HL-60 (cell line): ENCODE measurements around the gene KIF14.

Source experiments
- DNase-seq, 2 experiments: peaks; one replicate each; pipeline ENCODE4 v3.0.0-alpha.2; 2010 to 2020; ENCODE audit warnings: low read depth in 1 of 2, low spot score in 1 of 2
- H3K27ac ChIP-seq: fragments of 250-450 bp; sonication (Bioruptor Pico); replicated peaks from 2 replicates; pipeline ENCODE4 v1.5.1; 2020; ENCODE audit warnings: mild to moderate bottlenecking, moderate library complexity
- H3K27me3 ChIP-seq: fragments of 250-450 bp; sonication (Bioruptor Pico); 2 replicates; pipeline ENCODE4 v1.5.1; 2021; ENCODE audit warnings: mild to moderate bottlenecking, moderate library complexity; ENCODE audit not compliant: insufficient read depth, poor library complexity, severe bottlenecking
- H3K4me3 ChIP-seq: replicated peaks from 2 replicates; pipeline ENCODE4 v1.5.1; 2011; ENCODE audit warnings: mild to moderate bottlenecking, control low read depth, low read length; ENCODE audit not compliant: insufficient read depth
- CTCF ChIP-seq: IDR thresholded peaks from one replicate; pipeline ENCODE4 v1.5.1; 2011; ENCODE audit warnings: low read length, control low read depth, inconsistent platforms; ENCODE audit not compliant: insufficient read depth
- GABPA ChIP-seq: IDR thresholded peaks from 2 replicates; pipeline ENCODE4 v1.6.1; 2012; ENCODE audit warnings: low read depth
- POLR2AphosphoS5 ChIP-seq: IDR thresholded peaks from 2 replicates; pipeline ENCODE4 v1.6.1; 2012; ENCODE audit warnings: low read depth
- REST ChIP-seq: IDR thresholded peaks from 2 replicates; pipeline ENCODE4 v1.6.1; 2012; ENCODE audit warnings: low read depth; ENCODE audit not compliant: insufficient replicate concordance
- SPI1 ChIP-seq: IDR thresholded peaks from 2 replicates; pipeline ENCODE4 v1.6.1; 2012; ENCODE audit warnings: low read depth, mild to moderate bottlenecking, borderline replicate concordance

KIF14 gene

GRCh38 chr1:200658037-200658818 lies 37.7 kb upstream of the KIF14 start:
- no peak for DNase-seq
- H3K27ac ChIP-seq, result no peak overlapping the region
- no peaks in the 10 kb centered on the region for H3K27me3 ChIP-seq
- TF ChIP-seq POLR2AphosphoS5, result no peak
- TF ChIP-seq SPI1, result no peak
- TF ChIP-seq REST, result no peak
- H3K4me3 ChIP-seq, result no peak overlapping the region

GRCh38 chr1:200654660-200655059 lies 34.1 kb upstream of the KIF14 start:
- Histone ChIP-seq H3K4me3 (no peak overlapping the region), H3K27ac (no peak overlapping the region), H3K27me3 (no peaks in the 10 kb centered on the region)
- DNase-seq, result no peak
- TF ChIP-seq GABPA (no peak), POLR2AphosphoS5 (no peak), REST (no peak), CTCF (no peak), SPI1 (no peak)

GRCh38 chr1:200653022-200653462 lies 32.5 kb upstream of the KIF14 start:
- no peak for DNase-seq
- no peak overlapping the region for H3K4me3 ChIP-seq
- no peak overlapping the region for H3K27ac ChIP-seq
- TF ChIP-seq SPI1 (no peak), POLR2AphosphoS5 (no peak), CTCF (no peak), REST (no peak), GABPA (no peak)
- no peaks in the 10 kb centered on the region for H3K27me3 ChIP-seq
